OCI-LY3 (cell line): ENCODE data around the gene IFNGR1.

Experiments
- H2AFZ ChIP-seq: fragments of 200-600, 300-600 bp; shearing (Covaris generic); 2 replicates; pipeline ENCODE4 v1.6.0; 2014; ENCODE audit warnings: antibody characterized with exemption, low read depth, low read length
- H3K27ac ChIP-seq: fragments of 200-600, 300-600 bp; sonication (generic); 2 replicates; pipeline ENCODE4 v1.5.1; 2014; ENCODE audit warnings: mild to moderate bottlenecking, low read length, moderate library complexity, mixed read lengths
- H3K27me3 ChIP-seq: fragments of 200-600, 300-600 bp; sonication (generic); 2 replicates; pipeline ENCODE4 v1.6.1; 2014; ENCODE audit warnings: low read depth, low read length, mixed read lengths
- H3K36me3 ChIP-seq: fragments of 200-600, 300-600 bp; sonication (generic); replicated peaks from 2 replicates; pipeline ENCODE3; 2014; ENCODE audit warnings: low read depth, low read length, mixed read lengths
- H3K4me1 ChIP-seq: fragments of 300-600, 200-600 bp; sonication (generic); 2 replicates; pipeline ENCODE4 v1.6.1; 2014; ENCODE audit warnings: low read length, mixed read lengths
- H3K4me2 ChIP-seq: fragments of 200-600, 300-600 bp; sonication (generic); 2 replicates; pipeline ENCODE4 v1.6.1; 2014; ENCODE audit warnings: low read length, mixed read lengths
- H3K4me3 ChIP-seq: fragments of 300-600, 200-600 bp; sonication (generic); 2 replicates; pipeline ENCODE4 v1.5.1; 2014; ENCODE audit warnings: antibody characterized with exemption, mild to moderate bottlenecking, low read length, moderate library complexity
- H3K79me2 ChIP-seq: fragments of 300-600, 200-600 bp; shearing (Covaris generic); 2 replicates; pipeline ENCODE4 v1.6.1; 2014; ENCODE audit warnings: mild to moderate bottlenecking, low read length, mixed read lengths
- H3K9ac ChIP-seq: fragments of 300-600, 200-600 bp; shearing (Covaris generic); 2 replicates; pipeline ENCODE4 v1.6.0; 2014; ENCODE audit warnings: mild to moderate bottlenecking, low read length, moderate library complexity
- H3K9me3 ChIP-seq: fragments of 200-600, 300-600 bp; shearing (Covaris generic); 2 replicates; pipeline ENCODE4 v1.6.1; 2014; ENCODE audit warnings: low read length, mixed read lengths; ENCODE audit not compliant: insufficient read depth
- H4K20me1 ChIP-seq: fragments of 200-600, 300-600 bp; sonication (generic); 2 replicates; pipeline ENCODE4 v1.6.1; 2016; ENCODE audit warnings: low read length, mixed read lengths; ENCODE audit not compliant: insufficient read depth
- CTCF ChIP-seq: fragments of 200-600, 300-600 bp; sonication (generic); IDR thresholded peaks from 2 replicates; pipeline ENCODE4 v1.5.1; 2014; ENCODE audit warnings: antibody characterized with exemption, low read length, low read depth
- EZH2phosphoT487 ChIP-seq: fragments of 200-600 bp; shearing (Covaris generic); IDR thresholded peaks from 2 replicates; pipeline ENCODE4 v1.6.1; 2018; ENCODE audit warnings: antibody characterized with exemption, mixed run types, low read depth

Gene IFNGR1

GRCh38 chr6:137214931-137215330, 4.3 kb downstream of the IFNGR1 start:
- peaks cover 88% of the 10 kb centered on the region for H3K79me2 ChIP-seq
- H2AFZ ChIP-seq, result no peak overlapping the region
- H3K9ac ChIP-seq, result no peak overlapping the region
- H3K27ac ChIP-seq, result no peak overlapping the region
- TF ChIP-seq CTCF (no peak), EZH2phosphoT487 (no peak)
- no peak overlapping the region for H3K4me2 ChIP-seq
- no peak overlapping the region for H3K4me3 ChIP-seq
- H4K20me1 ChIP-seq, result peaks cover 31% of the 10 kb centered on the region
- peaks cover 13% of the 10 kb centered on the region for H3K36me3 ChIP-seq
- peaks cover 17% of the 10 kb centered on the region for H3K4me1 ChIP-seq
- H3K9me3 ChIP-seq, result no peaks in the 10 kb centered on the region
- no peaks in the 10 kb centered on the region for H3K27me3 ChIP-seq

- H3K36me3 ChIP-seq, result peaks cover 18% of the 10 kb centered on the region
- no peak overlapping the region for H2AFZ ChIP-seq
- no peak overlapping the region for H3K4me2 ChIP-seq
- peaks cover 93% of the 10 kb centered on the region for H3K79me2 ChIP-seq
- no peak overlapping the region for H3K27ac ChIP-seq
- H3K9me3 ChIP-seq, result no peaks in the 10 kb centered on the region
- H3K27me3 ChIP-seq, result no peaks in the 10 kb centered on the region
- no peak overlapping the region for H3K9ac ChIP-seq
- H3K4me1 ChIP-seq, result peaks cover 12% of the 10 kb centered on the region
- H3K4me3 ChIP-seq, result no peak overlapping the region
- peaks cover 31% of the 10 kb centered on the region for H4K20me1 ChIP-seq
- TF ChIP-seq EZH2phosphoT487 (no peak), CTCF (no peak)
These were observed 5.4 kb downstream of the IFNGR1 start for GRCh38 chr6:137213813-137214212.

GRCh38 chr6:137213331-137213740, 5.8 kb downstream of the IFNGR1 start:
- Histone ChIP-seq H3K9ac (no peak overlapping the region), H3K27me3 (no peaks in the 10 kb centered on the region), H3K27ac (no peak overlapping the region), H3K4me3 (no peak overlapping the region), H3K4me1 (peaks cover 12% of the 10 kb centered on the region), H2AFZ (no peak overlapping the region), H4K20me1 (peaks cover 28% of the 10 kb centered on the region), H3K36me3 (peaks cover 18% of the 10 kb centered on the region), H3K79me2 (peaks cover 89% of the 10 kb centered on the region), H3K9me3 (no peaks in the 10 kb centered on the region), H3K4me2 (no peak overlapping the region)
- no peak for TF ChIP-seq EZH2phosphoT487
- TF ChIP-seq CTCF, result no peak

- Histone ChIP-seq H3K4me1 (peaks cover 4% of the 10 kb centered on the region), H3K9ac (no peak overlapping the region), H3K4me3 (no peak overlapping the region), H3K9me3 (no peaks in the 10 kb centered on the region), H4K20me1 (peaks cover 14% of the 10 kb centered on the region; the same call in 1 of the 2 replicates), H3K79me2 (peaks cover 78% of the 10 kb centered on the region), H3K27ac (no peak overlapping the region), H3K4me2 (no peak overlapping the region), H2AFZ (no peak overlapping the region), H3K27me3 (no peaks in the 10 kb centered on the region), H3K36me3 (peaks cover 18% of the 10 kb centered on the region)
- no peak for TF ChIP-seq EZH2phosphoT487
- no peak for TF ChIP-seq CTCF
These were observed 7.3 kb downstream of the IFNGR1 start for GRCh38 chr6:137211910-137212309.
